Measurements from ENCODE around the gene TMEM132C. TPM values are rescaled to one million over a fixed set of nuclear protein-coding genes. Genes with fewer than 3 reads are reported as not detected.

TMEM132C gene
- total RNA-seq, 4 donors from 2014 or later, result 0.13 to 7.6 (median 0.37) TPM

DNA sequence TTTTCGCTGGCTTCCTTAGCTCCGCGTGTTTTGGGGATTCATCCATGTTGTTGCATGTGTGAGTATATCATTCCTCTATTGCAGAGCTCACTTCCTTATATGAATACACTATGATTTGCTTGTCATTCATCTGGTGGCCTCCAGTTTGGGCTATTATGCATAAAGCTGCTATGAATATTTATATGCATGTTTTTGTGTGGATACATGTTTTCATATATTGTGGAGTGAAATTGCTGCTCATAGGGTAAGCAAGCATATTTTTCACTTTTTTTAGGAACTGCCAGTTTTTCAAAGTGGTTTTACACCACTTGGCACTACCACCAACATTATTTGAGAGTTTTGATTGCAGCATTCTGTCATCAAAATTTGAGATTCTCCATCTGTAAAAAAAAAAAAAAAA is 190.0 kb downstream of the TMEM132C start:
- Histone ChIP-seq H3K4me3 (no peak overlapping the region), H3K36me3 (no peaks in the 10 kb centered on the region), H3K9me3 (peaks cover 0 to 9% (median 0%) of the 10 kb centered on the region in 3 donors), H3K4me1 (no peaks in the 10 kb centered on the region), H3K27ac (no peak overlapping the region), H3K27me3 (no peaks in the 10 kb centered on the region)
- intact Hi-C loops (cut with DNase I), result no loop called here
- WGBS, 2 donors, result 95 to 96% methylated on average over 3 of the region's 3 CpGs
- TF ChIP-seq POLR2A (IDR thresholded peaks at IDR 0.05), result no peak
- no peak for DNase-seq

DNA sequence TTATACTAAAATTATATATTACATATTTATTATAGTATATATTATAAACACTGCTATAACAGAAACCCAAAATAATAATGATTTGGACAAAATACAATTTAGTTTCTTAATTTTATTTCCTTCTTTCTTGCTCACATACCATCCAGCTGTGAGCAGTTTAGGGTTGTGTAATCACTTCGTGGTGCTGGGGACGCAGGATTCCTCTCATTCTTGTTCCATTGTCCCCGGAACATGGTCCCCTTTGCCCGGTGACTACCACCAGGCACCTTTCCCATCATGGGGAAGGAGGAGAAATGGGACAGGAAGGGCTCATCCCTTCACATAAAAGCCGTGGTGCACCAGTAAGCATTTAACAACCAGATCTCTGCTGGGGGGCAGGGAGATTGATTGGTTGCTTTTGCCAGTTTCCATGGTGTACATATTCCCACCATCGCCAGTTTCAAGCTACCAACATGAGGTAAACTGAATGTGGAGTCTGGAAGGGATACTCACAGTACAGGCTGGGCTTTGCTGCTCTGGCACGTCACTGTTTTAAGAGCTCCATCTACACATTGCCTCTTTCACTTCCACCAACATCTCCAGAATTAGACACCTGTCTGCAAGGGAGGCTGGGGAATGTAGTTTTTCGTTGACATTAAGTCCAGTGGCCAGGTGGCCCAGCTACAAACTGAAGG is 191.5 kb downstream of the TMEM132C start:
- no peaks in the 10 kb centered on the region for H3K27me3 ChIP-seq
- no peak overlapping the region for H3K4me3 ChIP-seq
- H3K27ac ChIP-seq, result no peak overlapping the region
- no peak for TF ChIP-seq POLR2A (IDR thresholded peaks at IDR 0.05)
- TF ChIP-seq, protein P1, sequence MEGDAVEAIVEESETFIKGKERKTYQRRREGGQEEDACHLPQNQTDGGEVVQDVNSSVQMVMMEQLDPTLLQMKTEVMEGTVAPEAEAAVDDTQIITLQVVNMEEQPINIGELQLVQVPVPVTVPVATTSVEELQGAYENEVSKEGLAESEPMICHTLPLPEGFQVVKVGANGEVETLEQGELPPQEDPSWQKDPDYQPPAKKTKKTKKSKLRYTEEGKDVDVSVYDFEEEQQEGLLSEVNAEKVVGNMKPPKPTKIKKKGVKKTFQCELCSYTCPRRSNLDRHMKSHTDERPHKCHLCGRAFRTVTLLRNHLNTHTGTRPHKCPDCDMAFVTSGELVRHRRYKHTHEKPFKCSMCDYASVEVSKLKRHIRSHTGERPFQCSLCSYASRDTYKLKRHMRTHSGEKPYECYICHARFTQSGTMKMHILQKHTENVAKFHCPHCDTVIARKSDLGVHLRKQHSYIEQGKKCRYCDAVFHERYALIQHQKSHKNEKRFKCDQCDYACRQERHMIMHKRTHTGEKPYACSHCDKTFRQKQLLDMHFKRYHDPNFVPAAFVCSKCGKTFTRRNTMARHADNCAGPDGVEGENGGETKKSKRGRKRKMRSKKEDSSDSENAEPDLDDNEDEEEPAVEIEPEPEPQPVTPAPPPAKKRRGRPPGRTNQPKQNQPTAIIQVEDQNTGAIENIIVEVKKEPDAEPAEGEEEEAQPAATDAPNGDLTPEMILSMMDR (IDR thresholded peaks at IDR 0.05), result no peak
- 63% methylated on average over 8 of the region's 8 CpGs for WGBS, 2 donors
- peaks cover 0 to 6% (median 0%) of the 10 kb centered on the region in 3 donors for H3K9me3 ChIP-seq
- no peaks in the 10 kb centered on the region for H3K4me1 ChIP-seq
- no peak for DNase-seq
- no peaks in the 10 kb centered on the region for H3K36me3 ChIP-seq
- intact Hi-C loops (cut with DNase I), result no loop called here

DNA sequence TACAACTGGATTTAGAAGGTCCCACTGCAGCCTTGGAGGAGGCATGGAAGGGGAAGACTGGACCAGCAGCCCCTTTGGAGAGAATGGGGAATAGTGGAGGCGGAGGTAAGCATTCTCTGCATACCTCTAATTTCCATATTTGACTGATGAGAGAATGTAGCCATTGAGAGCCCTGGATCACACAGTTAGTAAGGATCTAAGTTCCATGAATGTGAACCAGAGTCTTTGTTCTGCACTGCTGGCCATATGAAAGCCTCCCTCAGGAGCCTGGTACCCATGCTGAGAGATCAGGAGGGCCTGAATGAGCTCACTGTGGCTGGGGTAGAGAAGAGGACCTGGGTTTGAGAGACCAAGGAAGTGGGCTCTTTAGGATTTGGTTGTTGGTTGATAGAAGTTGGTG is 192.1 kb downstream of the TMEM132C start:
- Histone ChIP-seq H3K27me3 (no peaks in the 10 kb centered on the region), H3K36me3 (no peaks in the 10 kb centered on the region), H3K4me1 (no peaks in the 10 kb centered on the region), H3K9me3 (peaks cover 0 to 9% (median 0%) of the 10 kb centered on the region in 3 donors), H3K27ac (no peak overlapping the region), H3K4me3 (no peak overlapping the region)
- no peak for TF ChIP-seq POLR2A (IDR thresholded peaks at IDR 0.05)
- TF ChIP-seq, protein P1 (IDR thresholded peaks at IDR 0.05), result no peak
- 64 to 91% methylated on average over 1 of the region's 1 CpG for WGBS, 2 donors
- intact Hi-C loops (cut with DNase I), result no loop called here
- no peak for DNase-seq

DNA sequence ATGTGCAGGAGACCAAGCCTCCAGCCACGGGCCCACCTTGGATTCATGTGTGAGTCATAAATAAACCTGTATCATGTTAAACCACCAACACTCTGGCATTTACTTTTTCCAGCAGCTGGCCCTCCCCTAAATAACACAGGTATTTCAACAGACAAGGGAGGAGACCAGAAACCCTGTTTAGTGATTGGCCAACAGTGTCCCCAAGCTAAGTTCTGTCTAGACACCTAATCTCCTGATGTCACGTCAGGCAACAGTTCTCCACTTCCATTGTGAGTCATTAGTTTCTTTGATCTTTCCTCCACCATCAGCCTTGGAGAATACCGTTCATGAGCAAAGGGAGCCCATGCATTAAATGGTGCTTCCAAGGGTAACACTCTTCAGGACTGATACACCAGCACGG is 196.9 kb downstream of the TMEM132C start:
- H3K4me3 ChIP-seq, result no peak overlapping the region
- no peak overlapping the region for H3K27ac ChIP-seq
- intact Hi-C loops (cut with DNase I), result no loop called here
- no peaks in the 10 kb centered on the region for H3K27me3 ChIP-seq
- H3K9me3 ChIP-seq, result peaks cover 0 to 23% (median 0%) of the 10 kb centered on the region in 3 donors
- TF ChIP-seq POLR2A (IDR thresholded peaks at IDR 0.05), result no peak
- TF ChIP-seq, protein P1 (IDR thresholded peaks at IDR 0.05), result no peak
- 72 to 76% methylated on average over 4 of the region's 4 CpGs for WGBS, 2 donors
- no peaks in the 10 kb centered on the region for H3K36me3 ChIP-seq
- no peak for DNase-seq
- H3K4me1 ChIP-seq, result no peaks in the 10 kb centered on the region

DNA sequence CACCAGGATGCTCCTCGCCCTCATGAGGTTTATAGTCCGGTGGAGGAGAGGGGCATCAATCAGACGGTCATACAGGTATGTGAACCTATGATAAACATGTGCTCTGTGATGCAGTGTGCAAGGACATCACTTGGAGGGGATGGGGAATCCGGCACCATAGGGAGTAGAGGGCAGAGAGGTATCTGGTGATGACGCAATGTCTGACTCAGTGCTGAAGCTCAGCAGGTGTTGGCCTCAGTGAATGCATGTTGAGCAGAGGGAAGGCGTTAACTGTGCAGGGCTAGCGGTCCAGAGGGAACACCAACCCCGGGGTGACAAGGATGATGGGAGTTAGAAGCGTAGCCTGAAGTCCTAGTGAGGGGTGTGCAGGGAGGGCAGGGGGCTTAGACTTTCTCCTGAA is 200.9 kb downstream of the TMEM132C start:
- TF ChIP-seq POLR2A (IDR thresholded peaks at IDR 0.05), result no peak
- TF ChIP-seq, protein P1 (IDR thresholded peaks at IDR 0.05), result no peak
- Histone ChIP-seq H3K27ac (no peak overlapping the region), H3K27me3 (no peaks in the 10 kb centered on the region), H3K36me3 (no peaks in the 10 kb centered on the region), H3K9me3 (peaks cover 0 to 24% (median 0%) of the 10 kb centered on the region in 3 donors), H3K4me3 (no peak overlapping the region), H3K4me1 (no peaks in the 10 kb centered on the region)
- intact Hi-C loops (cut with DNase I), result no loop called here
- WGBS, 2 donors, result 65 to 78% methylated on average over 8 to 9 of the region's 9 CpGs
- no peak for DNase-seq

Measured in esophagus squamous epithelium (tissue), 5 donors.